ENCODE measurements around the gene C1QTNF8. TPM values are rescaled to one million over a fixed set of nuclear protein-coding genes. Genes with fewer than 3 reads are reported as not detected.

Gene C1QTNF8
- total RNA-seq, 1 experiment from 2014 or later = not detected

DNA sequence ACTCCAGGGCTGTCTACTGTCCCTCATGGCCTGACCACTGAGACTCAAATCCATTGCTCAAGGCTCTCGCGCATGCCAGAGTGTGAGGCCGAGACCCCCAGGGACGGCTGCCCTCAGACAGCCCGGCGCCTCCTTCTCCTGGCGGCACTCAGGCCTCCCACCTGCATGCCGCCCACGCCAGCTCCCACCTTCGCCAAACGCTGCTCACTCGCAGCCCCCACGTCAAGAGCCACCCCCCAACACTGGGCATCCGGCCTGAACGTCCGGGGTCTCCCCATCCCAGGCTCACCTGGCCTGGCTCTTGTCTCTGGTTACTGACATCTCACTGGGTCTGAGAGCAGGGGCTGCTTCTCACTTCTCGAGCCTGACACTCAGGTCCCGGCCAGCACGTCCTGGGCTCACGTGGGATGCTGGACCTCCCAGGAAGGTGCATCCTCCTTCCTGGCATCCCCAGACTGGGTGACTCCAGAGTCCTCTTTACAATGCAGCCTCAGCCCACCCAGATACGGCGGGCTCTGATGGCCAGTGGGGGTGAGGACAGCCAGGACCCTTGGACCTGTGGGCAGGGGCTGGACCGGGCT, 44.6 kb upstream of the C1QTNF8 start:
- H3K4me3 ChIP-seq (ENCODE audit: low read length) = no peak overlapping the region

GRCh38 chr16:1137604-1138003, 41.6 kb upstream of the C1QTNF8 start:
- DNase-seq = no peak
- Histone ChIP-seq H3K27me3 (ENCODE audit: low read length) (no peaks in the 10 kb centered on the region), H3K9me2 (replicated peaks; ENCODE audit: insufficient read depth, low read length) (no peaks in the 10 kb centered on the region), H3K4me3 (ENCODE audit: low read length) (no peak overlapping the region), H3K79me2 (ENCODE audit: low read length) (no peaks in the 10 kb centered on the region), H3K4me2 (ENCODE audit: low read depth, low read length, poor library complexity, severe bottlenecking) (no peak overlapping the region), H2AFZ (ENCODE audit: low read length) (no peak overlapping the region), H4K20me1 (ENCODE audit: insufficient read depth, low read depth, low read length) (no peaks in the 10 kb centered on the region), H3K9me3 (ENCODE audit: low read length) (no peaks in the 10 kb centered on the region), H3K36me3 (ENCODE audit: insufficient read depth, low read length) (no peaks in the 10 kb centered on the region), H3K9ac (ENCODE audit: low read length) (no peak overlapping the region), H3K27ac (ENCODE audit: low read length) (no peak overlapping the region), H3K4me1 (ENCODE audit: low read length) (no peaks in the 10 kb centered on the region)

More for the DNA sequence above, 44.6 kb upstream of the C1QTNF8 start:
- Histone ChIP-seq H3K27ac (ENCODE audit: low read length) (no peak overlapping the region), H3K4me2 (ENCODE audit: low read depth, low read length, poor library complexity, severe bottlenecking) (no peak overlapping the region), H3K9me2 (replicated peaks; ENCODE audit: insufficient read depth, low read length) (no peaks in the 10 kb centered on the region), H3K4me1 (ENCODE audit: low read length) (no peaks in the 10 kb centered on the region), H3K36me3 (ENCODE audit: insufficient read depth, low read length) (no peaks in the 10 kb centered on the region), H3K79me2 (ENCODE audit: low read length) (no peaks in the 10 kb centered on the region), H3K9ac (ENCODE audit: low read length) (no peak overlapping the region), H3K9me3 (ENCODE audit: low read length) (no peaks in the 10 kb centered on the region), H4K20me1 (ENCODE audit: insufficient read depth, low read depth, low read length) (no peaks in the 10 kb centered on the region), H2AFZ (ENCODE audit: low read length) (no peak overlapping the region), H3K27me3 (ENCODE audit: low read length) (no peaks in the 10 kb centered on the region)
- no peak for DNase-seq

DNA sequence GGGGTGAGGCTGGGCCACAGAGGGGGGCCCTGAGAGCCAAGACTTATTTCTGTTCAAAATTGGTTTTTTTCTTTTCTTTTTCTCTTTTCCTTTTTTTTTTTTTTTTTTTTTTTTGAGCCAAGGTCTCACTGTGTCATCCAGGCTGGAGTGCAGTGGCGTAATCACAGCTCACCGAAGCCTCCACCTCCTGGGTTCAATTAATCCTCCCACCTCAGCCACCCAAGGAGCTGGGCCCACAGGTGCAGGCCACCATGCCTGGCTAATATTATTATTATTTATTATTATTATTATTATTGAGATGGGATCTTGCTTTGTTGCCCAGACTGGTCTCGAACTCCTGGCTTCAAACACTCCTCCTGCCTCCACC, 39.4 kb upstream of the C1QTNF8 start:
- Histone ChIP-seq H3K79me2 (ENCODE audit: low read length) (no peaks in the 10 kb centered on the region), H3K36me3 (ENCODE audit: insufficient read depth, low read length) (no peaks in the 10 kb centered on the region), H3K9me2 (replicated peaks; ENCODE audit: insufficient read depth, low read length) (no peaks in the 10 kb centered on the region), H3K4me1 (ENCODE audit: low read length) (no peaks in the 10 kb centered on the region), H4K20me1 (ENCODE audit: insufficient read depth, low read depth, low read length) (no peaks in the 10 kb centered on the region), H3K9me3 (ENCODE audit: low read length) (no peaks in the 10 kb centered on the region), H3K27me3 (ENCODE audit: low read length) (no peaks in the 10 kb centered on the region), H3K4me2 (ENCODE audit: low read depth, low read length, poor library complexity, severe bottlenecking) (no peak overlapping the region), H2AFZ (ENCODE audit: low read length) (no peak overlapping the region), H3K27ac (ENCODE audit: low read length) (no peak overlapping the region), H3K9ac (ENCODE audit: low read length) (no peak overlapping the region), H3K4me3 (ENCODE audit: low read length) (no peak overlapping the region)
- DNase-seq = no peak

DNA sequence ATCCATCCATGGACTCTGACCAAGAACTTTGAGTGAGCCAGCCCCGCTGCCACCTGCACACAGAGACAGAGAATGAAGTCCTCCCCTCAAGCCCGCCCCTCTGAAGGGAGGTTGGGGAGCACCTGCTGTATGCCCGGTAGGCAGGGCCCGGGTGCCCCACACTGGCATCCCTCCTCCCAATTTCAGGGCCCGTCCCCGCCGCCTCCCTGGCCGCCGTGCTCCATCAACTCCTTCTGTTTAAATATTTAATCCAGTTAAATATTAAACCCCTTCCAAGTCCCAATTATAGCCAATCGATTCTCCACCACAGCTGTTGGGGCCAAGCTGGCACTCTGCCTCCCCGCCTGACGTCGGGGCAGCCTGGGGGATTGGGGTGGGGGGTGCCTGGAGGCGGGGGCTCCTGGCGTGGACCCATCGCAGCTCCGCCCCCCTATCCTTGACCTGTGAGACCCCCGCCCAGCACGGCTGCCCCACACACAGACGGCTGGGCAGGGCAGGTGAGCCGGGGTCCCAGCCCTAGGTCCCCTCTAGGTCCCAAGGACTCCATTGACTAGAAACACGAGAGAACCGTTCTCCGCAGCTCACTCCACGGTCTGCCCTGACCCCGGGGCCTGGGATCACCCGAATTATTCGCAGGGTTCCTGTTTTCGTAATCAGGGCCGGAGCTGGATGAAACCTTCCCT, 38.9 kb upstream of the C1QTNF8 start:
- Histone ChIP-seq H3K4me2 (ENCODE audit: low read depth, low read length, poor library complexity, severe bottlenecking) (no peak overlapping the region), H2AFZ (ENCODE audit: low read length) (no peak overlapping the region), H4K20me1 (ENCODE audit: insufficient read depth, low read depth, low read length) (no peaks in the 10 kb centered on the region), H3K4me1 (ENCODE audit: low read length) (no peaks in the 10 kb centered on the region), H3K9ac (ENCODE audit: low read length) (no peak overlapping the region), H3K79me2 (ENCODE audit: low read length) (no peaks in the 10 kb centered on the region), H3K27ac (ENCODE audit: low read length) (no peak overlapping the region), H3K27me3 (ENCODE audit: low read length) (no peaks in the 10 kb centered on the region), H3K4me3 (ENCODE audit: low read length) (no peak overlapping the region), H3K9me3 (ENCODE audit: low read length) (no peaks in the 10 kb centered on the region), H3K9me2 (replicated peaks; ENCODE audit: insufficient read depth, low read length) (no peaks in the 10 kb centered on the region), H3K36me3 (ENCODE audit: insufficient read depth, low read length) (no peaks in the 10 kb centered on the region)
- DNase-seq = no peak

- Histone ChIP-seq H3K9me3 (ENCODE audit: low read length) (no peaks in the 10 kb centered on the region), H2AFZ (ENCODE audit: low read length) (no peak overlapping the region), H3K79me2 (ENCODE audit: low read length) (no peaks in the 10 kb centered on the region), H3K9ac (ENCODE audit: low read length) (no peak overlapping the region), H3K27ac (ENCODE audit: low read length) (no peak overlapping the region), H3K9me2 (replicated peaks; ENCODE audit: insufficient read depth, low read length) (no peaks in the 10 kb centered on the region), H3K4me2 (ENCODE audit: low read depth, low read length, poor library complexity, severe bottlenecking) (no peak overlapping the region), H3K4me1 (ENCODE audit: low read length) (no peaks in the 10 kb centered on the region), H4K20me1 (ENCODE audit: insufficient read depth, low read depth, low read length) (no peaks in the 10 kb centered on the region), H3K36me3 (ENCODE audit: insufficient read depth, low read length) (no peaks in the 10 kb centered on the region), H3K4me3 (ENCODE audit: low read length) (no peak overlapping the region), H3K27me3 (ENCODE audit: low read length) (no peaks in the 10 kb centered on the region)
- no peak for DNase-seq
Measured at GRCh38 chr16:1133810-1134520, 37.9 kb upstream of the C1QTNF8 start.

DNA sequence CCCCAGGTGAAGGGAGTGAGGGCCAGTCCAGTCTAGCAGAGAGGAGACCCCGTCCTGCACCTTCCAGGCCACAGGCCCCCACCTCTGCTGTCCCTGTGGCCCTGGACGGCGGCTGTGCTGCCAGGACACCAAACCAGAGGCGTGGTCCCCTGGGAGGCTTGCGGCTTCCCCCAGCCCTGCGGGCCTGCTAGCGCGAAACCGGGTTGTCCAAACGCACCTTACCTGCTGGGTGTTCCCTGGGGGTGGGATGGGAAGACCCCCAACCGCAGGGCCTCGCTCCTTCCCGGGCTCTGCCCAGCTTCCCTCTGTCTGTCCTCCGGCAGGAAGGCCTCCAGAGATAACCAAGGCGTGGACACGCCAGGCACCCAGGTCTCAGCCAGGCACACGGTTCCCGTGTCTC, 37.2 kb upstream of the C1QTNF8 start:
- Histone ChIP-seq H3K9me3 (ENCODE audit: low read length) (no peaks in the 10 kb centered on the region), H3K79me2 (ENCODE audit: low read length) (no peaks in the 10 kb centered on the region), H3K27me3 (ENCODE audit: low read length) (no peaks in the 10 kb centered on the region), H3K4me2 (ENCODE audit: low read depth, low read length, poor library complexity, severe bottlenecking) (no peak overlapping the region), H3K4me1 (ENCODE audit: low read length) (no peaks in the 10 kb centered on the region), H3K4me3 (ENCODE audit: low read length) (no peak overlapping the region), H2AFZ (ENCODE audit: low read length) (no peak overlapping the region), H3K9ac (ENCODE audit: low read length) (no peak overlapping the region), H4K20me1 (ENCODE audit: insufficient read depth, low read depth, low read length) (no peaks in the 10 kb centered on the region), H3K36me3 (ENCODE audit: insufficient read depth, low read length) (no peaks in the 10 kb centered on the region), H3K27ac (ENCODE audit: low read length) (no peak overlapping the region), H3K9me2 (replicated peaks; ENCODE audit: insufficient read depth, low read length) (no peaks in the 10 kb centered on the region)
- DNase-seq = no peak

DNA sequence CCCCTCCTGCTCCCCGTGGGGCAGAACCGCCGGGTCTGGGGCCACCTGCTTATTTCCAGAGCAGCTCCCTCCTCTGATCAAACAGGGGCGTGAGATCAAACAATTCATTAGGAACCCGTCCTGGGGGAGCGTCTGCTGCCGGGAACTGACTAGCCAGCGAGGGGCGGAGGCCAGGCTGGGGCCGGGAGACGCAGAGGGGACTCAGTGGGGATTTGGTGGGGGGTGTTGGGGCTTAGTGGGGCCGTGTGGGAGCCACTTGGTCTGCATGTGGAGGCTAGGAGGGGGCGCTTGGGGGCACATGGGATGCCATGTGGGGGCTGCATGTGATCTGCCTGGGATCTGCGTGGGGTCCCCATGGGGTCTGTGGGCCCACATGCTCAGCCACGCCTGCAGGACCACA, 36.4 kb upstream of the C1QTNF8 start:
- no peaks in the 10 kb centered on the region for H3K27me3 ChIP-seq (ENCODE audit: low read length)
- no peak for DNase-seq
- no peaks in the 10 kb centered on the region for H3K79me2 ChIP-seq (ENCODE audit: low read length)
- no peaks in the 10 kb centered on the region for H3K9me3 ChIP-seq (ENCODE audit: low read length)
- no peaks in the 10 kb centered on the region for H3K4me1 ChIP-seq (ENCODE audit: low read length)
- no peak overlapping the region for H3K9ac ChIP-seq (ENCODE audit: low read length)
- no peak overlapping the region for H2AFZ ChIP-seq (ENCODE audit: low read length)
- no peaks in the 10 kb centered on the region for H4K20me1 ChIP-seq (ENCODE audit: insufficient read depth, low read depth, low read length)
- no peak overlapping the region for H3K4me2 ChIP-seq (ENCODE audit: low read depth, low read length, poor library complexity, severe bottlenecking)
- H3K4me3 ChIP-seq (ENCODE audit: low read length) = no peak overlapping the region
- H3K27ac ChIP-seq (ENCODE audit: low read length) = no peak overlapping the region
- no peaks in the 10 kb centered on the region for H3K36me3 ChIP-seq (ENCODE audit: insufficient read depth, low read length)
- H3K9me2 ChIP-seq (replicated peaks; ENCODE audit: insufficient read depth, low read length) = no peaks in the 10 kb centered on the region

GRCh38 chr16:1131378-1131994, 35.4 kb upstream of the C1QTNF8 start:
- Histone ChIP-seq H3K27me3 (ENCODE audit: low read length) (no peaks in the 10 kb centered on the region), H3K27ac (ENCODE audit: low read length) (no peak overlapping the region), H3K79me2 (ENCODE audit: low read length) (no peaks in the 10 kb centered on the region), H4K20me1 (ENCODE audit: insufficient read depth, low read depth, low read length) (no peaks in the 10 kb centered on the region), H3K9ac (ENCODE audit: low read length) (no peak overlapping the region), H2AFZ (ENCODE audit: low read length) (no peak overlapping the region), H3K4me2 (ENCODE audit: low read depth, low read length, poor library complexity, severe bottlenecking) (no peak overlapping the region), H3K4me3 (ENCODE audit: low read length) (no peak overlapping the region), H3K9me2 (replicated peaks; ENCODE audit: insufficient read depth, low read length) (no peaks in the 10 kb centered on the region), H3K36me3 (ENCODE audit: insufficient read depth, low read length) (no peaks in the 10 kb centered on the region), H3K4me1 (ENCODE audit: low read length) (no peaks in the 10 kb centered on the region), H3K9me3 (ENCODE audit: low read length) (no peaks in the 10 kb centered on the region)
- no peak for DNase-seq

Data from Karpas-422 (cell line).